ENCODE results near the gene TH.

DNA sequence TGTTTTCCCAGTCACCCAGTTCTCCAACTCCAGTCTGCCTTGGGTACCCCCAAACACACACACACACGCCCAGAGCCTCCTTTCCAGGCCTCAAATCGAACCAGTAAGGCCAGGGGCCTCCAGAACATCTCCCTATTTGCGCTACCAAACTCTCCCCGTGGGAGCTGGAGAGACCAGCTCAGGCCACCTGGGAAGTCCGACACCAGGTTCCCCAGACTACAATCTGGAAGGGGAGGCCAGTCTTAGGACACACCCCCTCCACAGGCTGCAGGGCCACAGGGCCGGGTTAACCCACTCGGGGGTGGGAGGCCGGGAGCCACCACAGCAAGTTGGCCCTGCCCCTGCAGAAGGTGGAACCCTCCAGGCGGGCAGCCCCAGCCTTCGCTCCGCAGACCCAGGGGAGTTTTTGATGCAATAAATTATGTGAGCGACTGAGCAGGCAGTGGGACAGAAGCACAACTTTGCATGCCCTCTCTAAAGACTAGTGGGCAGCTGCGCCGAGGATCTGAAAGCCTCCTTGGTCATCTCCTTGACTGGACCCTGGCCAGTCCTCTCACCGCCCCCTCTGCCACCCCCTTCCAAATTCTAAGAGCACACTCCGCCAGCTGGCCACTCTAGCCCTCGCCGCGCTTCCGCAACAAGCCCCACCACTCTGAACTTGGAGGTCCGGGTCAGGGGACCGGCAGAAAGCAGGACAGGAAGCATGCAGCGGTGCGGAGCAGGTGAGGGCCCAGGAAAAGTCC, 35.2 kb downstream of the TH start:
- TF ChIP-seq CTCF (IDR thresholded peaks at IDR 0.05), result no peak
- no peak for TF ChIP-seq ZFX (IDR thresholded peaks at IDR 0.05; ENCODE audit: borderline replicate concordance)
